Psoas muscle (tissue), 8 donors: ENCODE results near the gene WDR7. TPM values are rescaled to one million over a fixed set of nuclear protein-coding genes. Genes with fewer than 3 reads are reported as not detected.

Source experiments
- ATAC-seq, 4 donors: fragments of 200-7000 bp; cut with Tn5 transposase; one replicate each; pipeline ENCODE4 v1.9.1; 2020; ENCODE audit warnings: moderate library complexity in 3 of 4, mild to moderate bottlenecking in 2 of 4
- DNase-seq, 2 donors: peaks; one replicate each; pipeline ENCODE4 v3.0.0-alpha.2; 2020
- H3K27ac ChIP-seq: fragments of 200-600 bp; one replicate; pipeline ENCODE4 v1.8.0; 2022
- H3K27me3 ChIP-seq, 3 donors: fragments of 200-600 bp in 1 of 3; one replicate each; pipeline versions ENCODE4 v1.6.1 to v1.8.0; 2013 to 2022; ENCODE audit warnings: low read length in 2 of 3, mild to moderate bottlenecking in 2 of 3, moderate library complexity in 1 of 3; ENCODE audit not compliant: insufficient read depth in 3 of 3
- H3K36me3 ChIP-seq, 2 donors: fragments of 200-600 bp in 1 of 2; one replicate each; pipeline versions ENCODE4 v1.6.1 to v1.8.0; 2013 to 2022; ENCODE audit warnings: low read depth in 1 of 2, mild to moderate bottlenecking in 1 of 2, moderate library complexity in 1 of 2; ENCODE audit not compliant: insufficient read depth in 1 of 2
- H3K4me1 ChIP-seq: fragments of 200-600 bp; one replicate; pipeline ENCODE4 v1.8.0; 2022
- H3K4me3 ChIP-seq: fragments of 200-600 bp; one replicate; pipeline ENCODE4 v1.8.0; 2022; ENCODE audit warnings: mild to moderate bottlenecking
- H3K9me3 ChIP-seq: fragments of 200-600 bp; one replicate; pipeline ENCODE4 v1.8.0; 2022
- WGBS, 3 donors: extraction: QIAGEN DNeasy Blood & Tissue Kit; methylation state at CpG; one replicate each; pipeline versions ENCODE4 v1.1.6 to v1.1.7; 2013; 5-methylcytosine and 5-hydroxymethylcytosine counted together
- intact Hi-C, 2 donors: fragments of 100-400 bp; cut with DNase I; formaldehyde crosslinking; loops; one replicate each; pipeline versions ENCODE4 v1.11.0 to v1.14.2; 2022
- polyA plus RNA-seq, 3 donors: library from polyadenylated mRNA; stranded (reverse); fragments of 200-250 nt; gene quantifications; one replicate each; pipeline ENCODE4 v1.2.3, GENCODE V29; 2013
- total RNA-seq, 4 donors: library from RNA; stranded (reverse); fragmentation: NEBNext Ultra II Directional in 2 of 4; extraction: Animal tissue kit (Norgen Biotek cat#: 25700) in 2 of 4; gene quantifications; one replicate each; pipeline versions ENCODE4 v1.2.1 to v1.2.4, GENCODE V29; 2021 to 2023
- TF ChIP-seq, protein P1 (sequence below): fragments of 200-600 bp; IDR thresholded peaks from one replicate; pipeline ENCODE4 v1.8.0; 2022; ENCODE audit warnings: antibody characterized with exemption
- donor health status: healthy with polysubstance abuse.
- donor health status: DM: no; HTN: no; CAD: no; lungs with moderate emphysema.
- donor health status: Bipolar disorder and iron deficiency.
- donor health status: healthy.
- donor health status: DM: yes; HTN: yes; CAD: no.
- donor health status: DM: no; HTN: no; CAD: no.
- donor health status: DM: no; HTN: no; CAD: no.
- donor health status: DM: yes; HTN: yes; CAD: no.

WDR7 gene
- total and polyA plus RNA-seq, 7 donors = 2.6 to 24.4 (median 15.5) TPM

DNA sequence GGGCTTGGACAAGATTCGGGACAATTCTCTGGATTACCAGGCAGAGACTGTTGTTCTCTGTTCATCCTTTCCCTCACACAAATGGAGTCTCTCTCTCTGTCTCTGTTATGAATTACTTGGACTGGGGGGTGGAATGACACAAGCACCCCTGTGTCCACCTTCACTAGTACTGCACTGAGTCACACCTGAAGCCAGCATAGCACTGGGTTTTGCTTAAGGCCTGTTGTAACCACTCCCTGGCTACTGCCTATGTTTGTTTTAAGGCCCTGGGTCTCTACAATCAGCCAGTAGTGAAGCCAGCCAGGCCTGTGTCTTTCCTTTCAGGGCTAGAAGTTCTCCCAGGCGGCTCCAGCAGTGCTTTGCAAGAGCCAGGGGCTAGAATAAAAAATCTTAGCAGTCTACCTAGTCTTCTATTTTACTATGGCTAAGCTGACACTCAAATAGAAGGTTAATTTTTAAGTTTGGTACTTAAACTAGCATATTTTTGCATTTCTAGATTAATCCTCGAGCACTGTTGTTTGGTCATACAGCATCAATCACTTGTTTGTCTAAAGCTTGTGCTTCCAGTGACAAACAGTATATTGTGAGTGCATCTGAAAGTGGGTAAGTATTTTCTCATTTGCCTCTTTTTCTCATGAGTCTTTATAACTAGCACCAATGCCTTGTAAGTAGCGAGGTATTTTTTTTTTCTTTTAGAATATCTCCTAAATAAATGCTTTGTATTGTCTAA is 27.8 kb downstream of the WDR7 start:
- Histone ChIP-seq H3K4me1 (no peaks in the 10 kb centered on the region), H3K27me3 (no peaks in the 10 kb centered on the region), H3K4me3 (no peak overlapping the region), H3K27ac (no peak overlapping the region), H3K36me3 (peaks cover 0 to 15% of the 10 kb centered on the region in 2 donors), H3K9me3 (no peaks in the 10 kb centered on the region)
- intact Hi-C loops = no loop called here
- no peak for ATAC-seq
- TF ChIP-seq, protein P1, sequence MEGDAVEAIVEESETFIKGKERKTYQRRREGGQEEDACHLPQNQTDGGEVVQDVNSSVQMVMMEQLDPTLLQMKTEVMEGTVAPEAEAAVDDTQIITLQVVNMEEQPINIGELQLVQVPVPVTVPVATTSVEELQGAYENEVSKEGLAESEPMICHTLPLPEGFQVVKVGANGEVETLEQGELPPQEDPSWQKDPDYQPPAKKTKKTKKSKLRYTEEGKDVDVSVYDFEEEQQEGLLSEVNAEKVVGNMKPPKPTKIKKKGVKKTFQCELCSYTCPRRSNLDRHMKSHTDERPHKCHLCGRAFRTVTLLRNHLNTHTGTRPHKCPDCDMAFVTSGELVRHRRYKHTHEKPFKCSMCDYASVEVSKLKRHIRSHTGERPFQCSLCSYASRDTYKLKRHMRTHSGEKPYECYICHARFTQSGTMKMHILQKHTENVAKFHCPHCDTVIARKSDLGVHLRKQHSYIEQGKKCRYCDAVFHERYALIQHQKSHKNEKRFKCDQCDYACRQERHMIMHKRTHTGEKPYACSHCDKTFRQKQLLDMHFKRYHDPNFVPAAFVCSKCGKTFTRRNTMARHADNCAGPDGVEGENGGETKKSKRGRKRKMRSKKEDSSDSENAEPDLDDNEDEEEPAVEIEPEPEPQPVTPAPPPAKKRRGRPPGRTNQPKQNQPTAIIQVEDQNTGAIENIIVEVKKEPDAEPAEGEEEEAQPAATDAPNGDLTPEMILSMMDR = no peak
- 93 to 97% (median 93%) methylated on average over 4 of the region's 4 CpGs for WGBS, 3 donors
- DNase-seq = no peak

DNA sequence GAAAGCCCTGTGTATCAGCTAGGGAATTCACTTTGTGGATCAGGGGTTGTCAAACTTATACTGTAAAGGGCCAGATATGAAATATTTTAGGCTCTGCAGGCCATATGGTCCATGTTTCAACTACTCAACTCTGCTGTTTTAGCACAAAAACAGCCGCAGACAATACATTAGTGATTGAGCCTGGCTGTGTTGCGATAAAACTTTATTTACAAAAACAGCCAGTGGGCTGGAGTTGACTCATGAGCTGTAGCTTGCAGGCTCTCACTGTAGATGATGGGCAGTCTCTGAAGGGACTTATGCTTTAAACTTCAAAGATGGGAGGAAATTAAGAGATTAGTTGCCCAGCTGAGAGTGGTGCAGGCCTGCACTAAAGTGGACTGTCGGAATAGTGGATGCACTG is 33.1 kb downstream of the WDR7 start:
- no peaks in the 10 kb centered on the region for H3K4me1 ChIP-seq
- DNase-seq (no peak), ATAC-seq (no peak)
- TF ChIP-seq, protein P1 = no peak
- intact Hi-C loops = no loop called here
- H3K27me3 ChIP-seq = no peaks in the 10 kb centered on the region
- peaks cover 0 to 49% of the 10 kb centered on the region in 2 donors for H3K36me3 ChIP-seq
- 96 to 99% (median 99%) methylated on average over 3 of the region's 3 CpGs for WGBS, 3 donors
- H3K4me3 ChIP-seq = no peak overlapping the region
- H3K27ac ChIP-seq = no peak overlapping the region
- no peaks in the 10 kb centered on the region for H3K9me3 ChIP-seq

DNA sequence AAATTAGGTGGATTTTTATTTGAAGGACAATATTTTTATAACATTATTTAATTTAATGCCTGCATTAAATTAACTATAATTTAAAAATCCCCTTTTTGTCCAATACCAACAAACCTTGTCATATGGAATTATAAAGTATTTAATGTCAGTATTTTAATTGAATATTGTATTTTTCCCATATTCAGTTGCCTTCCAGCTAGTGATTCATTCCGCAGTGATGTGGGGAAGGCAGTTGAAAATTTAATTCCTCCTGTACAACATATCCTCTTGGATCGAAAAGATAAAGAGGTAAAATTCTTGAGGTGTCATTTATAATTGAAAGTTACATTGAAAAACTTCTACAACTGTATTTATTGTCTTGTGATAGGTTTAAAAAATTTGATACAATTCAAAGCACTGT is 40.4 kb downstream of the WDR7 start:
- TF ChIP-seq, protein P1 = no peak
- no peak overlapping the region for H3K27ac ChIP-seq
- no peaks in the 10 kb centered on the region for H3K4me1 ChIP-seq
- intact Hi-C loops = no loop called here
- H3K9me3 ChIP-seq = no peaks in the 10 kb centered on the region
- ATAC-seq = no peak
- WGBS, 3 donors = 97 to 99% (median 98%) methylated on average over 2 of the region's 2 CpGs
- peaks cover 0 to 53% of the 10 kb centered on the region in 2 donors for H3K36me3 ChIP-seq
- DNase-seq = no peak
- no peak overlapping the region for H3K4me3 ChIP-seq
- H3K27me3 ChIP-seq = no peaks in the 10 kb centered on the region

DNA sequence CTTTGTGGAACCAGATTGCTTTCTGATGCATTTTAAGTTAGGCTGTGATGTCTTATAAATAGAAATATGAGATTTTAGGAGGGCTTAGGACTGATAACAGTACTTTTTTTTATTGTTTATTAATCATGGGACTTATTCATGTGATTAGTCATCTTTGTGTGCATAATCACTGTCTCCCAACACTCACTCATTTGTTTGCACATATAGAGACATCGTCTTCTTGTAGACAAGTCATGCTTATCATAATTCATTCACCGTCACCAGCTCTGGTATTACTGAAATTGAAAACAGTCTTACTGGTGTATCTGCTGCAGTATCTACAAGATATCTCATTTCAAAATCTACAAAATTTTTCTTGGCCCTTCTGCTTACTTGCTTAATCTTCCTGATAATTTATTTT is 45.8 kb downstream of the WDR7 start:
- intact Hi-C loops = no loop called here
- peaks cover 0 to 31% of the 10 kb centered on the region in 2 donors for H3K36me3 ChIP-seq

More for the DNA sequence above, 45.8 kb downstream of the WDR7 start:
- Histone ChIP-seq H3K4me1 (no peaks in the 10 kb centered on the region), H3K4me3 (no peak overlapping the region), H3K27ac (no peak overlapping the region), H3K27me3 (no peaks in the 10 kb centered on the region), H3K9me3 (no peaks in the 10 kb centered on the region)
- ATAC-seq (no peak), DNase-seq (no peak)
- 91 to 95% (median 92%) methylated on average over 2 of the region's 2 CpGs for WGBS, 3 donors
- TF ChIP-seq, protein P1 = no peak
